ENCODE measurements around the gene STON2.
"Not testable (repeated sequence)": the region's sequence is repeated elsewhere in the genome, so short reads cannot be mapped to it uniquely, and the experiment has no call there.

STON2 gene

DNA sequence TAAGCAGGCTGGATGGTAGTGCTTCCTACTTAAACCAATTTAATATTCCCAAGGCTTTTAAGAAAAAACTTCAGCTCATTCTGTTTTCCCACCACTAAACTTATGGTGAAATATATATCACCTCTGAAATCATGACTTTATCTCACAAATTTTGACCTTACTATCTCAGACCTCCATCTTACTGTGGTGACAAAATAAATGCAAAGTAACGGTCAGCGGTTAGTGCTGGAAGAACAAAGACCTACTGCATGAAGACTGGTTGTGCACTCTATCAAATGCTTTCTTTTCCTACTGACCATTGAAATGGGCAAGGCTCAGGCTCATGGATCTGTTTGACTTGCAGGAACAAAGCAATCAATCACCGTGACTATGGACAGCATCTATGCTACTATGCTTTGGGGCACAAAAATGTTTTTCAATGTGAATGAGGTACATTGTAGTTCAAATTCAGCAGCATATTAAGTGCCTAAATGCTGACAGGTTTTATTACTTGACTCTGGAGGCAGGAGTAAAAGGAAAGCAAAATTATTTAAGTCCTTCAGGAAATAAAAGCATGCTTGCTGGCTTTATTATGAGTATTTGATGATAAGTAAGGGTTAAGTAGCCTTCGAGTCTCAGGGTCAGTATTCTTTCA lies 136.2 kb downstream of the STON2 start:
- DNase-seq, result no peak

DNA sequence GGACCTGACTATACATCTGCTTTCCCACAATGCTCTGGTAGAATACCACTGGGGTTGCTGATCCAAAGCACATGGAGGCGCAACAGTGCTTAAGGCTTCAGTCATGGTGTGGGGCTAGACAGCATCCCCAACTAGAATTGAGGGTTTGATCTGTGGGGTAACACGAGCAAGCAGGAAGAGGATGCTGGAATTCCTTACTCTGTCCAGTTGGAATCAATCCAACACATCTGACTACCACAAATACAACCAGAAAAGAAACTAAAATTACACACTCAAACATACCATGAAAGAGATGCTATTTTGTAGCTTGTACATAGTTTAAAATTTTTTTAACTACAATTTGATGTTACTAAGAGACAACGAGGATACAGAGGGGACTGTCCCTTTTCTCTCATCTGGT lies 138.9 kb downstream of the STON2 start:
- no peak for DNase-seq

DNA sequence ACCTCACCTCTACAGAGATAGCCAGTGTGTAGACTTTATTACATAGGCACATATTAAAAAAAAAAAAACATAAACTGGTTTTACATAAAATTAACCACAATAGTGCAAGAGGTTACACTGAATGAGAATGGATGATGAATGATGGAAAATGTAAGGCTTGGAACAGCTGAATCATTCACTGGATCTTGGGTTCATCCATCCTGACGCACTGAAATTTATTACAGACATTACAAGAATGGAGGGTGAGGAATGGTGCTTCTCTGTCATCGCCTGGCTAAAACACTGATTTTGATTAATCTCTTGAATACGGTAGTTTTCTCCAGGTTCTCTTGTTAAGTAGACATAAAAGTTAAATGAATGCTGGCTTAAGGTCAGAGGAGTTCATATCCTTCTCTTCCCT lies 139.4 kb downstream of the STON2 start:
- DNase-seq, result no peak

DNA sequence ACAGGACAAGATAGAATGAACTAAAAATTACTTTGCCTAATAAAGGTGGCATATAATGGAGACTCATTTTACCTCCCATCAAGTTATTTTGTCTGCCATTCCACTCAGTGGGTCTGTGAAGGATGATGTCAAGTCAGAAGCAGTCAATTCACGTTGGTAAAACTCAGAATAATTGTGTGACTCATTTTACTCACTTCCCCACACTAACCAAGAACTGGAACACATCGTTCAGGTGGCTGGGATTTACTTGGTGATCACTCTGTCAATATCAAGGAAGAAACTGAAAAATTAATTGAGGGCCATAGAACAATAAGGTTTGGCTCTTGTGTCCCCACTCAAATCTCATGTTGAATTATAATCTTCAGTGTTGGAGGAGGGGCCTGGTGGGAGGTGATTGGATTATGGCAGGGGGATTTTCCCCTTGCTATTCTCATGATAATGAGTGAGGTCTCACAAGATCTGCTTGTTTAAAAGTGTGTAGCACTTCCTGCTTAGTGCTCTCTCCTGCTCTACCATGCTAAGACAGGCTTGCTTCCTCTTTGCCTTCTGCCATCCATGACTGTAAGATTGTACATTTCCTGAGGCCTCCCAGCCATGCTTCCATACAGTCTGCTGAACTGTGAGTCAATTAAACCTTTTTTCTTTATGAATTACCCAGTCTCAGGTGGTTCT lies 143.7 kb downstream of the STON2 start:
- DNase-seq, result no peak

DNA sequence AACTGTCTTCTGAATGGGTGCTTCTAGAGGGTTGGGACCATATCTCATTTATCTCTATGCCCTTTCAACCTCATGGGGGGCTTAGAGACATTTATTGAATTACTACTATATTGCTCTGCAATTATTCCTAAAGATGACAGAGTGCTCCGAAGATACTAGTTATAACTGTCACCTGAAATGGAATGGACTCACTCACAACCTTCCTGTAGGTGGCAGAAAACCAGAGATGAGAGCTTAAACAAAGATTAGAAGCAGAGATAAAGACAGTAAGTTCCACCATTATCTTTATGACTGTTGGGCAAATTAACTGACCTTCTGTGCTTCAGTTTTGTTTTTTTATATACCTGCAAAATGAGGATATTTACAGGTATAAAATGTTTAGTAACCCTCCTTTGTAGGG lies 147.8 kb downstream of the STON2 start:
- DNase-seq, result no peak

DNA sequence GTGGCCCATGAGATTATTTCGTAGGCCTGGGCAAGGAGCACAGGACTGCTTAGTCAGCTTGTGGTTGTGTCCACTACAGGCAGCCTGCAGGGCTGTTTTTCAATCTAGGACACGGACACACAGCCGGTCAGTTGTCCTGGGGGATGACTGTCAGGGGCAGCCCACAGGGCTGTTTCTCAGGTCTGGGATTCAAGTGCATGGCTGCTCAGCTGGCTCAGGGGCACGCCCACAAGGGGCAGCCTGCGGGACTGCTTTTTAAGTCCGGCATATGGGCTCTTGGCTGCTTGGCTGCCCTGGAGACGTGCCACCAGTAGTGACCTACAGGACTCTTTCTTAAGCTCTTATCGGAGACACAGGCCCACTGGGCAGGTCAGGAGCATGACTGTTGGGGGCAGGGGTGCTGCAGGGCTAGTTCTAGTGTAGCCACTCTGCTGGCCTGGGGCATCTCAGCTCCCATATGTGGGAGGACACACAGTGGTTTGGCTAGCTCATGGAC lies 152.8 kb downstream of the STON2 start:
- no peak for DNase-seq

DNA sequence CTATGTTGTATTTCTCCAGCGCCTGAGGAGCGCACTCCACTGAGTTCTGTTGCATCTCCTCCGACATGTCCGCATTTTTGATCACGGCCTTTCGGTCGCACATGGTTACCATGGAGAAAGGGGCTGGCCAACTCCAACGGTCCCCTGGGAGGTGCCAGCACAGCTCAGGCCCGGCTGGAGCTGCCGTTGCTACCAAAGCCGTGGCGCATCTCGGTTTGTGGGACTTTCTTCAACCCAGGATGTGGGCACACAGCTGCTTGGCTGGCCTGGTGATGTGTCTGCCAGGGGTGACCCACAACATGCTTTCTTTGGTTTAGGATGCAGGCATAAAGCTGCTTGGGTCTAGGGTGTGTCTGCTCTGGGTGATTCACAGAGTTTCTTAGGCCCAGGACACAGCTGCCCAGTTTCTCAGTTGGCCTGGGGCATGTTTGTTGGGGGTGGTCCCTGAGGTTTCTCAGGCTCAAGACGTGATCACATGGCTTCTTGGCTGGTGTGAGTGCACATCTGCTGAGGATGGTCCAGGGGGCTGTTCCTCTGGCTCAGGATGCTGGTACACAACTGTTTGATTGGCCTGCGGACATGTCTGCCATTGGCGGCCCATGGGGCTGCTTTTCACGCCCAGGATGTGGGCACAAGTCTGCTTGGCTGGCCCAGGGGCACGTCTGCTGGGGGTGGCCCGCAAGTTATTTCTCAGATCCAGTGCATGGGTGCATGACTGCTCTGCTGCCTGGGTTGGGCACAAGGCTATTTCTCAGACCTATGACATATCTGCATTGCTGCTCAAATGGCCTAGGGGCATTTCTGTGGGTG lies 153.5 kb downstream of the STON2 start:
- no peak for DNase-seq

DNA sequence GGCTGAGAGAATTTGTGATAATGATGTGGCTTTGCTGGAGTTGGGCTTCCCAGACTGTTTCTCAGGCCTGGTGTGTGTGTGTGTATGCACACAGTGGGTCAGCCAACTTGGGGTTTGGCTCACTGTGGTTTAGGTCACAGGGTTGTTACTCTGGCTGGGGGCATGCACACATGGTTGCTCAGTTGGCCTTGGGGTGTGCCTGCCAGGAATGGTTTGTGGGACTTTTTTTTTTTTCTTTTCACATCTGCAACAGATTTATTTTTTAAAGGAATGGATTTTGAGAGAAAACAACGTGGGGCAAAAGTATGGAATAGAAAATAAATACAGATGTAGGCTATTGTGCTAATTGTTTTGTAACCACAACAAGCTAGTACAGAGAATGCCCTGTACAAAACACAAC lies 154.4 kb downstream of the STON2 start:
- no peak for DNase-seq

DNA sequence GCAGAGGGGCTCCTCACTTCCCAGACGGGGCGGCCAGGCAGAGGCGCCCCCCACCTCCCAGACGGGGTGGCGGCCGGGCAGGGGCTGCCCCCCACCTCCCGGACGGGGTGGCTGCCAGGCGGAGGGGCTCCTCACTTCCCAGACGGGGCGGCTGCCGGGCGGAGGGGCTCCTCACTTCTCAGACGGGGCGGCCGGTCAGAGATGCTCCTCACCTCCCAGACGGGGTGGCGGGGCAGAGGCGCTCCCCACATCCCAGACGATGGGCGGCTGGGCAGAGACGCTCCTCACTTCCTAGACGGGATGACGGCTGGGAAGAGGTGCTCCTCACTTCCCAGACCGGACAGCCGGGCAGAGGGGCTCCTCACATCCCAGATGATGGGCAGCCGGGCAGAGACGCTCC lies 155.7 kb downstream of the STON2 start:
- DNase-seq, result not testable (repeated sequence)

DNA sequence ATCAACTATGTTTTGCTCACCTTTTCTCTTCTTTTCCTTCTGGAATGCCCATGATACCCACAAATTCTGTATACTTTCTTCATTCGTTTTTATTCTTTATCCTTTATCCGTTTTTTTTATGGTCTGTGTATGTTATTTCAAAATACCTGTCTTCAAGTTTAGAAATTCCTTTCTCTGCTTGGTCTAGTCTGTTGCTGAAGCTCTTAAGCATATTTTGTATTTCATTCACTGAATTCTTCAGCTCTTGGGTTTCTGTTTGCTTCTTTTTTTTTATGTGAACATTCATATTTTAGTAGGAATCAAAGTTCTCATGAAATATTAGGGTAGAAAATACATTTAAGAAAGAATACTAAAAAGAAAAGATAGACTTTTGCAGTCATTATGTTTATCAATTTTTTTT lies 156.6 kb downstream of the STON2 start:
- DNase-seq, result no peak

DNA sequence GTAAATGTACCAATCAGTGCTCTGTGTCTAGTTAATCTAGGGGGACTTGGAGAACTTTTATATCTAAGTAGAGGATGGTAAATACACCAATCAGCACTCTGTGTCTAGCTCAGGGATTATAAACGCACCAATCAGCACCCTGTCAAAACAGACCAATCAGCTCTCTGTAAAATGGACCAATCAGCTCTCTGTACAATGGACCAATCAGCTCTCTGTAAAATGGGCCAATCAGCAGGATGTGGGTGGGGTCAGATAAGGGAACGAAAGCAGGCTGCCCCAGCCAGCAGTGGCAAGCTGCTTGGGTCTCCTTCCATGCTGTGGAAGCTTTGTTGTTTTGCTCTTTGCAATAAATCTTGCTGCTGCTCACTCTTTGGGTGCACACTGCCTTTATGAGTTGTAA lies 163.3 kb downstream of the STON2 start:
- not testable (repeated sequence) for DNase-seq

DNA sequence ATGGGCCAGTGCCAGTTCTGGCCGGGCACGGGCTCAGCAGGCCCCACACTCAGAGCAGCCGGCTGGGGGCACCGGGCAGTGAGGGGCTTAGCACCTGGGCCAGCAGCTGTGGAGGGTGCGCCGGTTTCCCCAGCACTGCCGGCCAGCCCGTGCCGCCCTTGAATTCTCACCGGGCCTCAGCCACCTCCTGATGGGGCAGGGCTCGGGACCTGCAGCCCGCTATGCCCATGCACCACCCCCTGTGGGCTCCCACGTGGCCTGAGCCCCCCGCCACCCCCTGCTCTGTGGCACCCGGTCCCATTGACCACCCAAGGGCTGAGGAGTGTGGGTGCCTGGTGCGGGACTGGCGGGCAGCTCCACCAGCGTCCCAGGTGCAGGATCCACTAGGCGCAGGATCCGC lies 164.0 kb downstream of the STON2 start:
- DNase-seq, result no peak

DNA sequence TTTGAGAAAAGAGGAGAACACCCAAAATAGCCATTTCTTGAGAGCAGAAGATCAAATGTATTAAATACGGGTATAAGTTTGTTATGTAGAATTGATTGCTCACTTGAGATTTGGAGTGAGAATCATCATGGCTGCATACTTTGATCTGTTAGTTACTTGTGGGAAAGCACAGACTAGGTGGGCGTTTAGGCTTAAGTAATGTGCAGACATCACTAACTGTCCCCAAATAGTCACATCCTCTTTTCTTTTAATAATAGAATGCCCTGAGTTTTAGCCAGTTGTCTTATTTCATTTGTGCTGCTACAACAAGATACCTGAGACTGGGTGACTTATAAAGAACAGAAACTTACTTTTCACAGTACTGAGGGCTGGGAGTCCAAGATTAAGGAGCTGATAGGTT lies 165.0 kb downstream of the STON2 start:
- no peak for DNase-seq

DNA sequence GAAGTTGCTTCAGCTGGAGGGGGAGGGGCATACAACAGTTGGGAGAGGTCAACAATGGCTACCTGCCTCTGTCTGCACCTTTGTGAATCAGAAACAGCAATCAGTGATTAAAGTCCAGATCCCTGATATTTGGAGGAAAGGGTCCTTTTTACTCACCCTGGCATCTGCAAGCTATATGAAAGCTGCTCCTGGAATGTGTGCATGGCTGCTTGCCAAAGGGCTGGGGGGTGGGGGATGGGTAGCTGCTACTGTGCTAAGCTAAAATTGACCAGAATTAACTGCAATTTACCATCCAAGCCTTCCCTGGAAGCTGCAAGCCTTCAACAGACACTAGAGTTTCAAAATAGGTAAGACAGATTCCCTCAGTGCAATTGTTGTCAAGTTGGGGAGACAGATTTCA lies 165.8 kb downstream of the STON2 start:
- no peak for DNase-seq

DNA sequence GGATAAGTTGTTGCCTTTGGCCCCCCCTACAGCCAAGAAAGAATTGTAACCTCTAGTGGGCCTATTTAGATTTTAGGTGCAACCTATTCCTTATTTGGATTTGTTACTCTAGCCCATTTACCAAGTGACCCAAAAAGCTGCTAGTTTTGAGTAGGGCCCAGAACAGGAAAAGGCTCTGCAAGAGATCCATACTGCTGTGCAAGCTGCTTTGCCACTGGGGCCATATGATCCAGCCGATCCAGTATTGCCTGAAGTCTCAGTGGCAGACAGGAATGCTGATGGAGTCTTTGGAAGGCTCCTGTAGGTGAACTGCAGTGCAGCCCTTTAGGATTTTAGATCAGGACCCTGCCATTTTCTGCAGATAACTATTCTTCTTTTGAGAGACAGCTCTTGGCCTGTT lies 166.5 kb downstream of the STON2 start:
- DNase-seq, result no peak

DNA sequence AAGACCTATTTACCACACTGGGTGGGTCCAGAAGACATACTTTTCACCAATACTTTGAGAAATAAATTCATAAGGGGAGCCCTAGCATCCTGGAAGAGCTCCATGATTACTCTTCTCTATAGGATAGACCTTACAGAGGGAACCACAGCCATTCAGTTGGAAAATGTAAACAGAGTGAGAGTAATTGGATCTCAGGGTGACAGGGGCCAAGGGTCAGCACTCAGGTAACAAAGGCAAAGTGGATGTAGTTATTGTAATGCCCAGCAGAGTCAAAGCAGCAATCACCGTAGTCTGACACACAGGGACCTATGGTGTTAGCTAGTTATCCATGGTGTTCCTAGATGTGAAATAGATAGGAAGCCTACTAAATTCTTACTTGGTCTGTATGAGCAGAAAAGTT lies 168.6 kb downstream of the STON2 start:
- no peak for DNase-seq

DNA sequence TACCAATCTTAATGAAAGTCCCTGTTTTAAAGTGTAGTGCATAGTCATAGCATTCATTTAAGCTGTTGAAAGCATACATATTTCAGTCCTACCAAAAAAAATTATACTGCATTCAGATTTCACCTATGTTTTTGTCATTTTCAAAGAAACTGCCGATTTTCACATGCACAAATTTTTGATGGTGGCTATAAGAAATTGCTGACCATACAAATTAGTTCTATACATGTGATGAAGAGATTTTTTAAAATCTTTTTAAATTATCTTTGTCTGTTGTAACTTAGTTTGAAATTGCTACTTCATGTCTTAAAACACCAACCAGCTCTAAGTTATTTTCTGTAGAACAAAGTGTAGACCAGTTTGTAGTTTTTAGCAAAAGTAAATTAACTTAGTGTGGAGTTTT lies 175.9 kb downstream of the STON2 start:
- no peak for DNase-seq

DNA sequence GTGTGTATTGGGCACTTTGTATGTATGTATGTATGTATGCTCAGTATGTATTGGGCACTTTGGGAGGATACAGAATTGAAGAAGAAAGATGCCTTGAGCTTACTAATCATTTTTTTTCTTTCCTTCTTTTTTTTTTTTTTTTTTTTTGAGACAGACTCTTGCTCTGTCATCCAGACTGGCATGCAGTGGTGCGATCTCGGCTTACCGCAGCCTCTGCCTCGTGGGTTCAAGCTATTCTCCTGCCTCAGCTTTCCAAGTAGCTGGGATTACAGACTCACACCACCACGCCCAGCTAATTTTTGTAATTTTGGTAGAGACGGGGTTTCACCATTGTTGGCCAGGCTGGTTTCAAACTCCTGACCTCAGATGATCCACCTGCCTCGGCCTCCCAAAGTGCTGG lies 176.3 kb downstream of the STON2 start:
- not testable (repeated sequence) for DNase-seq

DNA sequence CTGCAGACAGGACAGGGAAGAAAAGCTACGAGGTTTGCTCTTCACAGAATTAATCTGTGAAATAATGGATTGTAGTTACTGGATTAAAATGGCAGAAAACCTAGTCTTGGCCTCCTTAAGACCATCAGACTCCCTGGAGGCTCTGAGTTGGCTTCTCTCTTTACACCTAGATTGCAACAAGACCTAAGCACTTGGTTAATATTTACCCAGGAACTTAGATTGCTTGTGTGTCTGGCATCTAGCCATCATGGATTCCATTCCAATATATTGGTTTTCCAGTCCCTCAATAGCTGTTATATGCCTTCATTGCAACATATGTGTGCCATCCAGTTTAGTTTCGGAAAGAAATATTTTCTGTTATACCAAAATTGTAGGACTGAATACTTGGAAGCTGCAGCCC lies 177.4 kb downstream of the STON2 start:
- DNase-seq, result no peak

DNA sequence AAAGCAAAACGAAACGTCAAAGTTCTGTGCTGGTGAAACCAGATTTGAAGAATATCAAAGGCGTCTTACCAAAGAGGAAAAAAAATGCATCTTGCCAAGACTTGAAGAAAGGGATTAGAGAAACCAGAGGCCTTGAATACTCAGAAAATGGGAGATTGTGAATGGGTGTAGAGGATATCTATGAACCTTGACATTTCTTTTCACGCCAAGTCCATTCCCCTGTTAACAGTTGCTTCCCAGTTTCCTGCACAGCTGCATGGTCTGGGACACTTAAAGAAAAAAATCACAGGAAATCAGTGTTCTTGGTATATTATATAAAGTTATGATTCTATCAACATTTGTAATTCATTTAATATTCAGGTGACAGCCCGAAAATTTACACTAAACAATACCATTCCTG lies 178.0 kb downstream of the STON2 start:
- DNase-seq, result no peak

DNA sequence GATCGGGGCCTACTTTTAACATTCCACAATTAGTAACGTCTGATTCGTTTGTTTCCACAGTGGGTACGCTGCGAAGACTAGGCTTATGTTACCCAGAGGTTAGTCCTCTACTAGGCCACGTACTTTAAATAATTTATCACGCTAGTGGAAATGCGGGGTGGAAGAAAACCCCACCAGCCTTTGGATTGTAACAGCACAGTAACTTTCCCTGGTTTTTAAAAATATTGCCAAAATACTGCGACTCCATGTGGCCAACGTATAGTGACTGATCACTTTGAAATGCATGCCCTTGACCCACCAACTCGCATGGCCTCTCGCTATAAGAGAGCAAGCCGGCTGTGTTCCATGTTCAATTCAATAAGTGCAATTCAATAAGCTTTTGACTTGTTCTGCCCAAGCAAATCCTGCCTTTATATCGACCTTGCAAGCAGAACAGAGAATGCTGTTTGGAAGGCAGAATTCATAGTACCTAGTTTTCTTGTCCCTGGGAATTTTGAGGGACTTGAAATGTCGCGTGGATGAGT lies 178.5 kb downstream of the STON2 start:
- no peak for DNase-seq

DNA sequence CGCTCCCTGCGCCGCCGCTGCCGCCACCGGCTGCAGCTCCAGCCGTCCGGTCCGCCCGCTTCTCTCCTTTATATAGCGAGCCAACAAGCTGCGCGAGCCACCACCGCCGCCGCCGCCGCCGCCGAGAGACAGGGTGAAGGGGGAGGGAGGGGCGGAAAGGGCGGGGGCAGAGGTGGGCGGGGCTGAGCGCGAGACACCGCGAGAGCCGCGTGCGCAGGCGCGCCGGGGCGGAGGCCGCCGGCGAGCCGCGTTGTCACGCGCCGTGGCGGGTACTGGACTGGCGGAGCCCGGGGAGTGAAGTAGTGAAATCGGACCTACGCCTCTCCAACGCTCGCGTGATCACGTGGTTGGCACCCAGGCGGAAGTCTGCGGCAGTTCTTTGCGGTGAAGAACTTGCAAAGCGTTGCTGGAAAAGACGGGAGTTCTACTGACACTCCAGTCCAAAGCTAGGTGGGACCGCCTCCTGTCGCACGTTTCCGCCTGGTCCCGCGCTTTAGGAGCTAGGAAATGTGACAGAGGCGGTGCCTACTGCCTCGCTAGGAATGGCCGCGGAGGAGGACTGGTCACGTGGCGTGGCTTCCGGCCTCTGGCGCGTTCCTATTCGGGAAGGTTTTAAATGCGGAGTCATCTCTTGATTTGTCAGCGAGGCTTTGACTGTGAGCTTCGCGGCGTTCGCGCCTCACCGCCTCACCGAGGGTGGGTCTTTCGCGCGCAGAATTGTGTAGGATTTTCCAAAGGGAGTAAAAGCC lies 179.1 kb downstream of the STON2 start, which contains the start of gene GTF2A1:
Gene GTF2A1 (minus strand): TSS at position 130 of the 749 bp plus-strand sequence. CDS start 441 bp downstream, outside the sequence.
- peak; percentile 98 for DNase-seq

DNA sequence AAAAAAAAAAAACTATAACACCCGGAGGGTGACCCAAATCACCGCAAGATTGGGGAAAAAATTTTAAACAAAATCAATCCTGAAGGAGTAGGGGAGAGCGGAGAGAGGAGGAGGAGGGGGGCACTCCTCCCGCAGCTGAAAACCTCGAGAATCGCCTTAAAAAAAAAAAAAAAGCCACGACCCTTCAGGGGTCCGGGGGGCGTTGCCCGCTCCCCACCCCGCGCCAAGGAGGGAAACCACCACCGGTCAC lies 179.6 kb downstream of the STON2 start:
- DNase-seq, result no peak

Data from NCI-H345 (cell line).